ENCODE data around the gene LTBP4. TPM values are rescaled to one million over a fixed set of nuclear protein-coding genes. Genes with fewer than 3 reads are reported as not detected.
A peak's percentile ranks its signal among the peaks of the same experiment; 100 is the strongest.
"Not testable (repeated sequence)": the region's sequence is repeated elsewhere in the genome, so short reads cannot be mapped to it uniquely, and the experiment has no call there.

The LTBP4 gene
- polyA plus RNA-seq, 3 donors: 156 to 325 (median 271) TPM

DNA sequence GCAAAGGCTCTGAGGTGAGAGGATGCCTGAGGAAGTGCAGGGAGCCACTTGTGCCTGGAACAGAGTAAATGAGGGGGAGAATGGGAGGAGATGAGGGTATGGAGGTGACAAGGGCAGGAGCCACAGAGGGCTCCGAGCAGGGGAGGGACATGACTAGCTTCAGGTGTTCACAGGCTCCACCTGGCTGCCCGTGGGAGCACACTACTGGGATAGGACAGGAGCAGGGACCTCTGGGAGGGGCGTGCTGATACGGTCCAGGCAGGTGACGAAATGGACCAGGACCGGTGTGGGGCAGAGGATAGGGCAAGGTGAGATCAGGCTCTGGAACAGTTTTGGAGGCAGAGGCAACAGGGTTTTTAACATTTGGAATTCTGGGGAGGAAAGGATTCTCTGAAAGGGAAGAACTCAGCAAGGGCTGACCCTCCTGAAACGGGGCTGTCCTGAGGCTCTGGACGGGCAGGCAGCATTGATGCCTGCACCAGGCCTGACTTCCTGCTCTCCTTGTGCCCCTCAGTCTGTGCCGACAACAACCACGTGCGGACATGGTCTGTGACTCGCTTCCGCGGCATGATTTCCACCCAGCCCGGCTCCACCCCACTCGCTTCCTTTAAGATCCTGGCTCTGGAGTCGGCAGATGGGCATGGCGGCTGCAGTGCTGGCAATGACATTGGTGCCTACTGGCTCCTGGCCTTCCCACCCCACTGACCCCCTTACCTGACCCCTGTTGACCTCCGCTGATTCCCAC, 12.9 kb upstream of the LTBP4 start:
- no peak for DNase-seq (ENCODE audit: extremely low read depth in 1 of 11, low read depth in 9 of 11, low spot score in 4 of 11)

DNA sequence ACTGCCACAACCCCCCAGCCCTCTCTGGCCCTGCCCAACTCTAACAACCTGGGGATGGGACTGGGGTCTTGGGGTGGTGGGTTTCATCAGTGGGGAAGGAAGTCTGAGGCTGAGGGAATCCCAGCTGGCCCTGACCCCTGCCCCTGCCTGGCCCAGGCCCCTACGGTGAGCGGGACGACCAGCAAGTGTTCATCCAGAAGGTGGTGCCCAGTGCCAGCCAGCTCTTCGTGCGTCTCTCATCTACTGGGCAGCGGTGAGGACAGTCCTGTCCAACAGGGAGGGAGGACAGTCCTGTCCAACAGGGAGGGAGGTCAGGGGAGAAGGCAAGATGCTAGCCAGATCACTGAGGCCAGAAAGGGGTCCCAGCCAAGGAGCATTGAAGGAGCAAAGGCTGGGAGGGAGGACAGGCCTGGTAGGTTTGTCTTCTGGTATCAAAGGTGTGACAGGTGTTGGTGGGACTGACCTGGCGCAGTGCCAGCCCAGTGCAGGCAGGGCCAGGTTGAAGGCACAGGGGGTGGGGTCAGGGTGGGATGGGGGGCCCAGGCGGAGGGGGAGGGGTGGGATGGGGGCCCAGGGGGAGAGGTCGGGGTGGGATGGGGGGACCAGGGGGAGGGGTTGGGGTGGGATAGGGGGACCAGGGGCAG, 12.1 kb upstream of the LTBP4 start:
- DNase-seq (ENCODE audit: extremely low read depth in 1 of 11, low read depth in 9 of 11, low spot score in 4 of 11): no peak

DNA sequence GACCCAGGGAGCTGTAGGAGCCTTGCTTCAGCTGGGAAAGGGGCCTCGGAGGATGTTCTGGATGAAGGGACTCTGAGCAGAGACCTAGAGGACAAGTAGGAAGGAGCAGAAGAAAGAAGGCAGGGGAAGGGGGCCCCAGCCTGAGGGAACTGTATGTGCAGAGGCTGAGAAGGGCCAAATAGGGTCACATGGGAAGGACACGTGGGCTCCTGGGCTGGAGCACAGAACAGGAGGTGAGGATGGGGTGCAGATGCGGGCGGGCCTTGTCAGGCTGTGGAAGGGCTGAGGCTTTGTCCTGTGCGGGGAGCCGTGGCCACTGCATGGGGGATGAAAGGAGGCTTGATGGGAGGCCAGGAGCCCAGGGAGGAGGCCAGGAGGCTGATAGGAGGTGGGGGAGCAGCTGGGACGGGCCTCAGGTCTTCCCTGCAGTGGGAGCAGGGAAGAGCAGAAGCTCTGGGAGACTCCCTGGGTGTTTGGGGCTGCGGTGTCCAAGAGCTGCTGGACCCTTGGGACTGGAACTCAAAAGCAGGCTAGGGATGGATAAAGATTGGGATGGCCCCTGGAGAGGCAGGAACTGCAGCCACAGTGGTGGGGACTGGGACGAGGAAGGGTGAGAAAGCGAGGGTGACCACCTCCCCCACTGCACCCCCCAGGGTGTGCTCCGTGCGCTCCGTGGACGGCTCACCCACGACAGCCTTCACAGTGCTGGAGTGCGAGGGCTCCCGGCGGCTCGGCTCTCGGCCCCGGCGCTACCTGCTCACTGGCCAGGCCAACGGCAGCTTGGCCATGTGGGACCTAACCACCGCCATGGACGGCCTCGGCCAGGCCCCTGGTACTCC, 11.4 kb upstream of the LTBP4 start:
- no peak for DNase-seq (ENCODE audit: extremely low read depth in 1 of 11, low read depth in 9 of 11, low spot score in 4 of 11)

DNA sequence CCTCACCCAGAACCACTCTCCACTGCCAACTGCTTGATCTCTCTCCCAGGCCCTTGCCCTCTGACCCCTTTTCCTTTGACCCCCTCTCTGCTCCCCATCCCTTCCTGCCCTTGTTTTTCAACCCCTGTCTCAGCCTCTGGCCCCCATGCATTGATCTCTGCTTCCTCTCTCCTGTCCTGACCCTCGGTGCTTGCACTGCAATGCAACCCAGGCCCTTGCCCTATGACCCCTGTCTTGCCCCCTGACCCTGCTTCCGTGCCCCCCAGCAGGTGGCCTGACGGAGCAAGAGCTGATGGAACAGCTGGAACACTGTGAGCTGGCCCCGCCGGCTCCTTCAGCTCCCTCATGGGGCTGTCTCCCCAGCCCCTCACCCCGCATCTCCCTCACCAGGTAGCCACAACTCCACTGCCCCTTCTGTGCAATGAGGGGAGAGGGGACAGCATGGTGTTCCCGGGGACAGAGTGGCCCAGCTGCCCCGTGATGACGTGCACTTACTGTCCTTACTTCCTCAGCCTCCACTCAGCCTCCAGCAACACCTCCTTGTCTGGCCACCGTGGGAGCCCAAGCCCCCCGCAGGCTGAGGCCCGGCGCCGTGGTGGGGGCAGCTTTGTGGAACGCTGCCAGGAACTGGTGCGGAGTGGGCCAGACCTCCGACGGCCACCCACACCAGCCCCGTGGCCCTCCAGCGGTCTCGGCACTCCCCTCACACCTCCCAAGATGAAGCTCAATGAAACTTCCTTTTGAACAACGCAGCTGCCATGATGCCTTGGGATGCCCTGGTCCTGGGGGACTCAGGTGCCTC, 10.5 kb upstream of the LTBP4 start:
- no peak for DNase-seq (ENCODE audit: extremely low read depth in 1 of 11, low read depth in 9 of 11, low spot score in 4 of 11)

DNA sequence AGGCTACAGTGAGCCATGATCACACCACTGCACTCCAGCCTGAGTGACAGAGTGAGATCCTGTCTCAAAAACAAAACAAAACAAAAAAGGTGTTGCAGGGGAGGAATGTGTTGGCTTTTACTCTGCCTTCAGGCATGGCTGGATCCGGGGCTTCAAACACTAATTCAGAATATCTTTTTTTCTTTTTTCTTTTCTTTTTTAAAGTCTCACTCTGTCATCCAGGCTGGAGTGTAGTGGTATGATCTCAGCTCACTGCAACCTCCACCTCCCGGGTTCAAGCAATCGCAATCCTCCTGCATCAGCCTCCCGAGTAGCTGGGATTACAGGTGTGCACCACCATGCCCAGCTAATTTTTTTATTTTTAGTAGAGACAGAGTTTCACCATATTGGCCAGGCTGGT, 9.4 kb upstream of the LTBP4 start:
- DNase-seq (ENCODE audit: extremely low read depth in 1 of 11, low read depth in 9 of 11, low spot score in 4 of 11): not testable (repeated sequence)

DNA sequence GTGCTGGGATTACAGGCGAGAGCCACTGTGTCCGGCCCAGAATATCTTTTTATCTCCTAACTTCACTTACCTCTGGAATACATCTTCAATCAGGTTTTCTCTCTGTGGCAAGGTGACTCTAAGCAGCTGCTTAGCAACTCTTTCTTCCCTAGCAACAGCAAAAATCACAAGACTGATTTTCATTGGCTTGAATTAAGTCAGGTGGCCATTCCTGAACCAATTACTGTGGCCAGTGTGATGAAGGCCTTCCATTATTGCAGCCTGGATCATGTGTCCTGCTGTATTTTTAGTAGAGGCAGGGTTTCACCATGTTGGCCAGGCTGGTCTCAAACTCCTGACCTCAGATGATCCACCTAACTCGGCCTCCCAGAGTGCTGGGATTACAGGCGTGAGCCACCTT, 9.0 kb upstream of the LTBP4 start:
- no peak for DNase-seq (ENCODE audit: extremely low read depth in 1 of 11, low read depth in 9 of 11, low spot score in 4 of 11)

DNA sequence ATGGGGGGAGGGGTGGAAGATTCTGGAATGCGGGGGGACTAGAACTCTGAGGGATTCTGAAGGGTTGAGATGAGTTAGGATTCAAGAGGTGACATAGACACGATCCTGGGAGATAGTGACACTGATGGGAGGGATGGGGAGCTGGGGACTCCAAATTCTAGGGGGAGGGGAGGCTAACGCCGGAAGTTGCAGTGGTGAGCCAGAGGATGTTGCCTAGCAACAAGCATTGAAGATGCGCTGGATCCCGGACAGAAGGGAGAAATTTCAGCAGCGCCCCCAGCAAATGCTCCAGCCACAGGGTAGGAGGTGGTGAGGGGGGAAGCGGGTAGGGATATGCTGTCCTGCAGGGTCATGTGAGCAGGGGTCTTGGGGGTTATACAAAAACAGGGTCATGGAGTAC, 6.9 kb upstream of the LTBP4 start:
- DNase-seq (ENCODE audit: extremely low read depth in 1 of 11, low read depth in 9 of 11, low spot score in 4 of 11): no peak

DNA sequence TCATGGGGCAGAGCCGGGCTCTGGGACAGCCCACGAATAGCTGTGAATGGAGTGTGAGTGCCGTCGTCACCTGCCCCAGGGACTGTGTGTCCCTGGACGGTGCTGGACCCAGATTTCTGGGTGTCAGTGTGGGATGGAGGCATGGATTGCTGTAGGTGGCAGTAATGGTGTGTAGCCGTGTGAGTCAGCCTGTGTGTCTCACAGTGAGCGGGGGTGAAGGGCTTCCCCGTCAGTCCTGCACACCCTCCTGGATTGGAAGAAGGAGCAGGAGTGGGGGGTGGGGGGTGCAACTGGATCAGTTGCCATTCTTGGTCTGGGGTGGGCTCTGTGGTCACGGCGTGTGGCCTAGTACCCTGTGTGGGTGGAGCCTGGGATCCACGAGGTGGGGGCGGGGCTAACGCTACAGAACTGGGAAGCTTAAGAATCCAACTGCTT, 6.5 kb upstream of the LTBP4 start:
- DNase-seq (ENCODE audit: extremely low read depth in 1 of 11, low read depth in 9 of 11, low spot score in 4 of 11): no peak

DNA sequence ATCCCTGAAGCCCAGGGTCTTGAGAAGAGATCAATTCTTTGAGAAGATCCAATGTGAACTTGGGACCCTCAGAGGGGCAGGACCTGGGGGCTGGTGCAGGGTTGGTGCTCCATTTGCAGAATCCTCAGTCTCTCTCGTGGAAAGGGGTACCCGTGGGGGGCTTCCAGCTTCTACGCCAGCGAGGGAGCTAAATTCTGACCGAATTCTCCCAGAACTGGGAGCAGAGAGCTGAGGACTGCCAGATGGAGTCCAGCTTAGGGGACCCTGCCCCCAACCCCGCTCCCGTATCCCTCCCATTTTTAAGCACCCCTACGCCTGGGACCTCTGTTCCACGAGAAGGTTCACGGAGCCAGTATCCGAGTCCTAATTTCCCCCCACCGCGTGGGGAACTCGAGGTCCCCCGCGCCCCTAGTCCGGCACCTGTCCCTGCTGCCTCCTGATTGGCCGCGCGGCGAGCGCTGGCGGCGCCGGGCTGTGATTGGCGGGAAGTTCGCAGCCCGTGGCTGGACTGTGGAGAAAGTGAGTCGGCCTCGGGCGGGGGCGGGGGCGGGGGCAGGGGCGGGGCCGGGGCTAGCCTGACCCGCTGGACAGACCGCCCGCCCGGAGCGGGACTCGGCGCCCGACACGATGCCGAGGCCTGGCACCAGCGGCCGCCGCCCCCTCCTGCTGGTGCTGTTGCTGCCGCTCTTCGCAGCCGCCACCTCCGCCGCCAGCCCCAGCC, 4.4 kb upstream of the LTBP4 start:
- no peak for DNase-seq (ENCODE audit: extremely low read depth in 1 of 11, low read depth in 9 of 11, low spot score in 4 of 11)

DNA sequence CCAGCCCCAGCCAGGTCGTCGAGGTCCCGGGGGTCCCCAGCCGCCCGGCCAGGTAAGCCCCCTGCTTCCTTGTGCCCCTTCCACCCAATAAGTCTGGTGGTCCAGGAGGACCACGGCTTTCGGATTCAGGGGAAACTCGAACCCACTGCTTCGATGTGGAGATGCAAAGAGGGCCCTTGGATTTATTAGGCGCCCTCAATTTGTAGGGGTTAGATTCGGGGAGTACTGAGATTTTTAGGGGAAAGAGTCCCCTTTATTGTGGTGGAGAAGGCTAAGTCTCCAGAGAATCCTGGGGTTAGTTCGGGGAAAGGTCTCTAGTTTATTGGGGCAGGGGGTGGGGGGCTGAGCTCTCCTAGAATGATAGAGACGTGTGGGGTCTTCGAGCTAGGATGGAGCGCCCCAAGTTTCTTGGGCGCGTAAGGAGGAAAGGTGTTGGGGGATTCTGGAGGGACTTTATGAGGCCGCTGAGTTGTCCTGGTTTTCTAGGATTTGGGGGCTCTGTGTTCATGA, 3.8 kb upstream of the LTBP4 start:
- DNase-seq (ENCODE audit: extremely low read depth in 1 of 11, low read depth in 9 of 11, low spot score in 4 of 11): no peak

DNA sequence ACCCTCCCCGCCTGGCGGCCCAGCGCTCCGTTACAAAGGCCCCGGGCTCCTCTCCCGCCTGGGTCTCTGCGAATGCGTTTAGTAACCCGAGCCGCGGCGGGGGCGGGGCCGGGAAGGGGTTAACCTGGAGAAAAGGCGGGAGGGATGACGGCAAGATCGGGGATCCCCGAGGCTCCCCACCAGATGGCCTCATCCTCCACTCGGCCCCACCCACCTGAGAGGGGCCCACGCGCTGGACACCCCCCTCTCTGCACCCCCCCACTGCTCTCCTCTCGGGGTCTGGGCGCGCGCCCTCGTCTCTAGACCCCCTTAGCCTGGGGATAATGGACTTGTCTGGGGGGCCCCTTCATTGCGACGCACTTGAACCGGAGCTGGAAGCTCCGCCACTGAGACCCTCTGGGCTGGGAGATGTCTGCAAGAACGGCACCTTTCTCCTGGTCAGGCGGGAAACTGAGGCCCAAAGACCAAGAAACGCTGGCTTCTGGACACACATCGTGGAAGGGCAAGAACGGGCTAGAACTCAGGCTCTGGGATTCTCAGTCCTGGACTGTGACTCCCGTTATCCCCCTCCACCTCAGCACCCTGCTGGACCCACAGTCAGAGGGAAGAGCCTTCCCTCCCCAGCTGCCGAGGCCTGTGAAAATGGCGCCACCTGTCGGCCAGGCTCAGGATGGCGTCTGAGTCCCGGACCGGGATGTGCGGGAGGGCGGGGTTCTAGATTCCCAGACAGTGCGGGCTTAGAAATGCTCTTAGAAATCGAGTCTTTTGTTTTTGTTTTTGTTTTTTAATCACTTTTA, 2.9 kb upstream of the LTBP4 start:
- peak in 8 of 11 donors; percentile 83 to 92 (median 90) for DNase-seq (ENCODE audit: extremely low read depth in 1 of 11, low read depth in 9 of 11, low spot score in 4 of 11)

DNA sequence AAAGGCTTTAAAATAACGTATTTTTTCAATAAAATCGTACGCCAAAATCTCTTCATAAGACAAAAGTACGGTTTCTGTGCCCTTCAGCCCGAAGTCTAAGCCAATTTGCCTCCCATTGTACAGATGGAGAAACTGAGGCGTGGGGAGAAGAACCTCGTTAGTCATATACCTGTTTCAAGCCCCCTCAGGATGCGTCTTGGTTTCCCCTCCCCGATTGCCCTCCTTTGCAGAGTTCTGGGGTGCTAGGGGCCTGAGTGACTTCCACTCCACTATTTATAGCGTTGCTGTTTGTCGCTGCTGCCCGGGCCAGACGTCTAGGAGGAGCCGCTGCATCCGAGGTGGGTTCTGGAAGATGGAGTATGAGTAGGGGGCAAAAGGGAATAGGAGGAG, 2.3 kb upstream of the LTBP4 start:
- DNase-seq (ENCODE audit: extremely low read depth in 1 of 11, low read depth in 9 of 11, low spot score in 4 of 11): no peak

DNA sequence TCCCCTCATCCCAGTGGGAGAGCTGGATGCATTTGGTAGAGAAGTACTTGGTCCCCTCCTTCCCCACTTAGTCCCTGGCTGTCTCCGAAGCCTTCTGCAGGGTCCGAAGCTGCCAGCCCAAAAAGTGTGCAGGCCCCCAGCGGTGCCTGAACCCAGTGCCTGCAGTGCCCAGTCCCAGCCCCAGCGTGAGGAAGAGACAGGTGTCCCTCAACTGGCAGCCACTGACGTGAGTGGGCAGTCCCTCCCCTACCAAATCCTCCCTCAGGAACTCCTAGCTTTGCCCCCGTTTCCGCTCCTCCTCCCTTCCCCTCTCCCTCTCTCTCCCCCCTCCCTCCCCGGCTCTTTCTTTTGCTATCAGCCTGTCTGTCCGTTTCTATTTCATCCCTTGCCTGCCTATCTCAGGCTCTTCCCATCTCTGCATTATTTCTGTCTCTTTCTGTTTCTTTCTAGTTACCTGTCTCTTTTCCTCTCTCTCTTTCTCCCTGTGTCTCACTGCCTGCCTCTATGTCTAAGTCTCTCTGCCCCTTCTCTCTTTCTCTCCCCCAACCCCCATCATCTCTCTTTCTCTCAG, 1.8 kb upstream of the LTBP4 start:
- DNase-seq (ENCODE audit: extremely low read depth in 1 of 11, low read depth in 9 of 11, low spot score in 4 of 11): no peak

DNA sequence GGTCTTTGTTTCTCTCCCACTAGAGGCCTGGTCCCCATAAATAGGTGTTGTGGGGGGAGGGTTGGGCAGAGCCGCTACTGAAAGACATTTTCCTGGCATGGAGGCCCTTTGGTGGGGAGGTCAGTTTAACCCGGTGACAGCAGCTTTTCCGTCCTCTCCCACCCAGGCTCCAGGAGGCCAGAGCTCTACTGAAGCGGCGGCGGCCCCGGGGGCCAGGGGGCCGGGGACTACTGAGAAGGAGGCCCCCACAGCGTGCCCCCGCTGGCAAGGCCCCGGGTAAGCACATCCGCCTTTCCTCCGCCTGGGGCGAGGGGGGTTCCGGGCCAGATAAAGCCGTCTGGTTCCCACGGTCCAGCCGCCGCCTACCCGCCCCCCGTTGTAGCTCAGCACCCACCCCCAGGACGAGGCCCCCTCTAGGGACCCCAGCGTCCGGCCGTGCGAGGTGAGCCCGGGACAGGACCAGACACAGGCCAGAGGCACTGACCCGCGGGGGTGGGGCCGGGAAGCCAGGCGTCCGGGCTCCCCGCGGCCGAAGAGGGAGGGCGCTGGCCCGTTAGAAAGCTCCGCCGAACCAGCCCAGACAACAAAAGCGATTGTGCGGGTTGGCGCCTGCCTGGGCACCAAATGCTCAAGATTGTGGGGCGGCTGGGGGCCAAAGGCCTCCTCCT, 1.1 kb upstream of the LTBP4 start:
- no peak for DNase-seq (ENCODE audit: extremely low read depth in 1 of 11, low read depth in 9 of 11, low spot score in 4 of 11)

DNA sequence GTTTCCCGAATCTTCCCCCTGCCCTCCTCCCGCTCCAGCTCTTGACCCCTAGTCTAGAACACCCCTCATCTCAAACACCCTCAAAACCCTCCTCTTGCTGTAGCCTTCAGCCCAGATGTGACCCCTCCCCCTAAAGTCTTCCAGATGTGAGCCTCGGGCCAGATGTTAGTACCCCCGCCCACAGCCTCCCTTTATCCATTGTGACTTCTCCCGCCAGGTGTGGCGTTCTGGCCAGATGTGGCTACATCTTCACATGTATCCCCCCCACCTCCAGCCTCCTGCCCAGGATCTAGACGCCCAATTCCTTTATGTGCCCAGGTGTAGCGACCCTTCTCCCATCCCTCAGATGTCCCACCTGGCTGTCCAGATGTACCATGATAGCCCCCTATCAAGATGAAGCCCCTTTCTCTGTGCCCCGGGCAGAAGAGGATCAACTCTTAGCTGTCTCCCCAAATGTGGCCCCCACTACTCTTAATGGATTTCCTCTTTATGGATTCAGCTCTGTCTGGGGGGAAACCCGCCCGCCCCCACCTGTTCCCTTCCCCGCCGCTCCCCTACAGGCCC, 517 bp upstream of the LTBP4 start:
- no peak for DNase-seq (ENCODE audit: extremely low read depth in 1 of 11, low read depth in 9 of 11, low spot score in 4 of 11)

DNA sequence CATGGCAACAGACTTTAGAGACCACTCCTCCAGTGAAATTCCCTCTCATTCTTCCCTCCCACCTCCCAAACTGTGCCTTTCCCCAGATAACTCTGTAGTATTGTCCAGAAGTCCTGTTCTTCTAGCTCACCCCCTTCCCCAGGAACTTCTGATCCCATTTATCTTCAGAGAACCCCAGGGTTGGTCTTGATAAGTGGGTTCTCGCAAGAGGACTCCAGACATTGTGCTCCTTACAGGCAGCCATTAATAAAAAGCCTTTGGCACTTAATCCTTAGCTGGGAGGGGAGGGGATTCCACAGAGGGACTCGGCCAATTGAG, 1.9 kb downstream of the LTBP4 start:
- no peak for DNase-seq (ENCODE audit: extremely low read depth in 1 of 11, low read depth in 9 of 11, low spot score in 4 of 11)
